MCF 10A (cell line): ENCODE results near the gene MRAP. TPM values are rescaled to one million over a fixed set of nuclear protein-coding genes. Genes with fewer than 3 reads are reported as not detected.

ENCODE experiments used
- BruUV-seq: library from RNA; stranded (reverse); fragments of 400-500 nt; replicated peaks from 2 replicates; lab custom pipeline; 2021; lab: Mats Ljungman, UMichigan
- CTCF ChIA-PET: fragments of 300-600 bp; sonication (Branson Sonifier 250); formaldehyde crosslinking; extraction: SDS; loops from one replicate; lab custom pipeline; 2021; ENCODE audit warnings: antibody characterized with exemption, inconsistent platforms; lab: Yijun Ruan, JAX
- POLR2A ChIA-PET: fragments of 300-600, 350-650 bp; sonication (Branson Sonifier 250); formaldehyde crosslinking; extraction: SDS; loops from one replicate; lab custom pipeline; 2020; ENCODE audit warnings: antibody characterized with exemption, inconsistent platforms; lab: Yijun Ruan, JAX
- DNase-seq: peaks from one replicate; pipeline ENCODE4 v3.0.0-alpha.2; 2018; ENCODE audit not compliant: unreplicated experiment
- H3K27ac Mint-ChIP-seq: one replicate; pipeline ENCODE4 v1.8.0; 2022; ENCODE audit warnings: mild to moderate bottlenecking, low read depth, mixed read lengths; ENCODE audit not compliant: unreplicated experiment
- H3K27me3 Mint-ChIP-seq: one replicate; pipeline ENCODE4 v1.8.0; 2022; ENCODE audit warnings: mixed read lengths; ENCODE audit not compliant: insufficient read depth, unreplicated experiment
- H3K36me3 Mint-ChIP-seq: one replicate; pipeline ENCODE4 v1.8.0; 2022; ENCODE audit warnings: mild to moderate bottlenecking, moderate library complexity, mixed read lengths; ENCODE audit not compliant: insufficient read depth, unreplicated experiment
- H3K4me1 Mint-ChIP-seq: one replicate; pipeline ENCODE4 v1.8.0; 2022; ENCODE audit warnings: mixed read lengths; ENCODE audit not compliant: insufficient read depth, unreplicated experiment
- H3K4me3 Mint-ChIP-seq: one replicate; pipeline ENCODE4 v1.8.0; 2022; ENCODE audit warnings: mild to moderate bottlenecking, moderate library complexity, mixed read lengths; ENCODE audit not compliant: unreplicated experiment
- H3K9me3 Mint-ChIP-seq: one replicate; pipeline ENCODE4 v1.8.0; 2022; ENCODE audit warnings: mixed read lengths; ENCODE audit not compliant: unreplicated experiment
- CTCF ChIP-seq: fragments of 200-600 bp; IDR thresholded peaks from one replicate; pipeline ENCODE4 v1.8.0; 2022; ENCODE audit warnings: antibody characterized with exemption, mild to moderate bottlenecking; ENCODE audit not compliant: unreplicated experiment
- intact Hi-C: fragments of 100-400 bp; cut with micrococcal nuclease; formaldehyde crosslinking; loops from 2 replicates; pipeline ENCODE4 v1.14.1; 2022
- total RNA-seq: library from RNA; stranded (reverse); gene quantifications from 2 replicates; pipeline ENCODE4 v1.2.3, GENCODE V29; 2022

MRAP gene
- total RNA-seq, 1 experiment from 2014 or later: not detected

- POLR2A ChIA-PET: no interaction called here
- Mint-ChIP-seq H3K9me3 (no peaks in the 10 kb centered on the region), H3K36me3 (peaks cover 96% of the 10 kb centered on the region), H3K4me1 (no peaks in the 10 kb centered on the region), H3K27me3 (no peaks in the 10 kb centered on the region), H3K4me3 (no peak overlapping the region), H3K27ac (no peak overlapping the region)
- intact Hi-C loops: no loop called here
- BruUV-seq: no TSS peak
- no peak for TF ChIP-seq CTCF
- CTCF ChIA-PET: no interaction called here
- no peak for DNase-seq
Observed at GRCh38 chr21:32315511-32316281, 17.0 kb downstream of the MRAP start.

DNA sequence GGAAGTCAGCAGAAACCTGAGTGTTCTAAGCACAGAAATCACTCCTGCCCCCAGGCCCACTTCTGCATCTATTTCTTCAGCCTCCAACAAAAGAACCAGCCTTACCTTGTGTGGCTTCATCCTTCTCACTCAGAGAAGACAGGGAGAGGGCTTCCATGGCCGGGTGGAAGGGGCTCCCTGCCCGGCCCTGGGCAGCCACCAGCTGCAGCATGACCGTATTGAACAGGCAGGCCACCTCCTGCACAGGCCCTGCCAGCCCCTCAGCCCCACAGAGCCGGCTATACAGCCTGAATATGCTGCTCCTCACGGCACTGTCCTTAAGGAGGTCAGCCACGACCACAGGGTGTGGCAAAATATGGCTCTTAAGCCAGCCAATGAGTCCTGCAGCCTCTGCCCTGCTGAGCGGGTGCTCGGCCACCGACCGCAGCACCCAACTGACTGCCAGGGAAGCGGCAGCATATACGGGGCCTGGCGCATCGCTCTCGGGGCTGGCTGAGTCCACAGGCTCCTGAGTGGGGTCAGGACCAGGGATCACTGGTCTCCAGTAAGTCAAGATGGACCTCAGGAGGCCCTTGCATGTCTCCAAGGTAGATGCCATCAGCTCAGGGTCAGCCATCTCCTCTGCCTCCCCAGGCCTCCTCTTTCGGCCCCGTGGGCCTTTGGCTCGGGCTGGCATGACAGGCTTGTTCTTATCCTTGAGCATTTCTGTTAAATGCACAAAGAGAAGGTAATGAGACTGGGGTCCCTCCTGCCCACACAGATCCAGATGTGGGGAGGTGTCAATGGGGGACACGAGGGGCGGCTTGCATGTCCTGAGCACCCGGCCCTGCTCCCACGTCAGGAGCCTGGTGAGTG, 17.9 kb downstream of the MRAP start:
- Mint-ChIP-seq H3K4me3 (no peak overlapping the region), H3K4me1 (no peaks in the 10 kb centered on the region), H3K27ac (no peak overlapping the region), H3K36me3 (peaks cover 96% of the 10 kb centered on the region), H3K27me3 (no peaks in the 10 kb centered on the region), H3K9me3 (no peaks in the 10 kb centered on the region)
- CTCF ChIA-PET: interaction anchor here (0.6 kb wide), 1 partner anchor 533 kb away, joined by 4 read pairs; no protein-coding TSS in a partner anchor
- POLR2A ChIA-PET: no interaction called here
- TF ChIP-seq CTCF: no peak
- DNase-seq: no peak
- no TSS peak for BruUV-seq
- intact Hi-C loops: no loop called here

DNA sequence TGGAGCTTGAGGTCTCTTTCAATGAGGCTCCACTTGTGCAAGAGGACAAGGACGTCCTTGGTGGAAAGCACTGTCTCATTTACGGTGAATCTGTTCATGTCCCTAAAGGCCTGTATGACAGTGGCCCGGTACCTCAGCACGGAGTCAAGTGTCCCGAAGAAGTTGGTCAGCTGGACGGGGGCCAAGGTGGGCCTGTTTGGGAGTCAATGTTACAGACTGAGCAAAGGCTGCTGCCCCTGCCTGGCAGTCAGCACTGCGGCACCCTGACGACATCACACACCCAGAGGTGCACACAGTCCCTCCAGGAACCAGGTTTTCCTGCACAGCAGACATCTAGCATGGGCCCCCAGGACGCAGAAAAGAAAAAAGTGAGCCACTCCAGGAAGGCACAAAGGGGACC, 19.1 kb downstream of the MRAP start:
- no peak for DNase-seq
- Mint-ChIP-seq H3K9me3 (no peaks in the 10 kb centered on the region), H3K27me3 (no peaks in the 10 kb centered on the region), H3K27ac (no peak overlapping the region), H3K4me1 (no peaks in the 10 kb centered on the region), H3K4me3 (no peak overlapping the region), H3K36me3 (peaks cover 92% of the 10 kb centered on the region)
- CTCF ChIA-PET: interaction anchor here (0.6 kb wide), 1 partner anchor 534 kb away, joined by 4 read pairs; no protein-coding TSS in a partner anchor
- intact Hi-C loops: no loop called here
- no TSS peak for BruUV-seq
- TF ChIP-seq CTCF: no peak
- POLR2A ChIA-PET: no interaction called here

DNA sequence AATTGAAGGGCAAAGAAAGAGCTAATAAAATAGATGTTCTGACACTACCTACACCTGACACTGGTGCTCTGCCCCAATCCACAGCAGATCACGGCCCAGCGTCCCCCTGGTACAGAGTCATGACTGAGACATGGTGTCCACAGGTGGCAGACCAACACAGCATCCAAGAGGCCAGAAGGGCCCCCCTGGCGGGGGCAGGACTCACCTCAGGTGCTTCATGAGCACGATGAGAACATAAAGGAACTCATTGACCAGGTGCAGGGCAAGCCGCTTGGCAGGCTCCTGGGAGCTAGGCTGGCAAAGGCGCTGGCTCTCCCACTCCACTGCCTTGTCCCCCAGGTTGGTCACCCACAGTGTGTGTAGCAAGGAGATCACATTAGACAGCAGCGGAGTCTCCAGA, 20.4 kb downstream of the MRAP start:
- no peaks in the 10 kb centered on the region for H3K9me3 Mint-ChIP-seq
- no peaks in the 10 kb centered on the region for H3K4me1 Mint-ChIP-seq
- CTCF ChIA-PET: interaction anchor here (0.6 to 2.1 kb wide), 3 partner anchors 11 to 49 kb away, joined by 3 to 5 read pairs (median 3); no protein-coding TSS in a partner anchor
- H3K4me3 Mint-ChIP-seq: no peak overlapping the region
- H3K36me3 Mint-ChIP-seq: peaks cover 91% of the 10 kb centered on the region
- intact Hi-C loops: no loop called here
- no peak for DNase-seq
- H3K27ac Mint-ChIP-seq: no peak overlapping the region
- no TSS peak for BruUV-seq
- no peak for TF ChIP-seq CTCF
- H3K27me3 Mint-ChIP-seq: no peaks in the 10 kb centered on the region
- POLR2A ChIA-PET: no interaction called here
